Suprapubic skin (tissue), 4 donors: ENCODE results near the gene CSGALNACT2.

Experiments used
- CTCF ChIP-seq, 2 donors: fragments of 200-600 bp in 1 of 2; fragments of 450-650 bp in 1 of 2; sonication (generic) in 1 of 2; IDR thresholded peaks; one replicate each; pipeline ENCODE4 v1.5.1; 2016 to 2019; ENCODE audit warnings: antibody characterized with exemption in 2 of 2, mild to moderate bottlenecking in 1 of 2, moderate library complexity in 1 of 2
- EP300 ChIP-seq: sonication (generic); formaldehyde crosslinking; IDR thresholded peaks from one replicate; pipeline ENCODE4 v1.6.1; 2017; ENCODE audit warnings: antibody characterized with exemption
- POLR2A ChIP-seq, 2 donors: fragments of 450-650 bp; IDR thresholded peaks; one replicate each; pipeline ENCODE4 v1.6.1; 2017; ENCODE audit warnings: antibody characterized with exemption in 2 of 2, mild to moderate bottlenecking in 2 of 2, moderate library complexity in 2 of 2
- POLR2AphosphoS5 ChIP-seq, 3 donors: sonication (generic); formaldehyde crosslinking; IDR thresholded peaks; one replicate each; pipeline ENCODE4 v1.6.1; 2017; ENCODE audit warnings: antibody characterized with exemption in 3 of 3

- no peak for TF ChIP-seq POLR2AphosphoS5 (IDR thresholded peaks at IDR 0.05)
- TF ChIP-seq POLR2A (IDR thresholded peaks at IDR 0.05) = no peak
- TF ChIP-seq EP300 = no peak
- TF ChIP-seq CTCF (IDR thresholded peaks at IDR 0.05) = peak; percentile 95 to 99
Measured at GRCh38 chr10:43105102-43105955, 32.9 kb upstream of the CSGALNACT2 start.
